OCI-LY3 (cell line): ENCODE measurements around the gene LRRC8D.

Experiments used
- CTCF ChIP-seq: fragments of 200-600, 300-600 bp; sonication (generic); IDR thresholded peaks from 2 replicates; pipeline ENCODE4 v1.5.1; 2014; ENCODE audit warnings: antibody characterized with exemption, low read length, low read depth
- EZH2phosphoT487 ChIP-seq: fragments of 200-600 bp; shearing (Covaris generic); IDR thresholded peaks from 2 replicates; pipeline ENCODE4 v1.6.1; 2018; ENCODE audit warnings: antibody characterized with exemption, mixed run types, low read depth

- TF ChIP-seq CTCF (no peak), EZH2phosphoT487 (no peak)
Measured at GRCh38 chr1:89882348-89883029, 61.7 kb downstream of the LRRC8D start.
